ENCODE results near the gene EEIG2.
"Not testable (repeated sequence)": the region's sequence is repeated elsewhere in the genome, so short reads cannot be mapped to it uniquely, and the experiment has no call there.

The EEIG2 gene
- total RNA-seq = 30.6 to 118 reads per million in 2 donors

DNA sequence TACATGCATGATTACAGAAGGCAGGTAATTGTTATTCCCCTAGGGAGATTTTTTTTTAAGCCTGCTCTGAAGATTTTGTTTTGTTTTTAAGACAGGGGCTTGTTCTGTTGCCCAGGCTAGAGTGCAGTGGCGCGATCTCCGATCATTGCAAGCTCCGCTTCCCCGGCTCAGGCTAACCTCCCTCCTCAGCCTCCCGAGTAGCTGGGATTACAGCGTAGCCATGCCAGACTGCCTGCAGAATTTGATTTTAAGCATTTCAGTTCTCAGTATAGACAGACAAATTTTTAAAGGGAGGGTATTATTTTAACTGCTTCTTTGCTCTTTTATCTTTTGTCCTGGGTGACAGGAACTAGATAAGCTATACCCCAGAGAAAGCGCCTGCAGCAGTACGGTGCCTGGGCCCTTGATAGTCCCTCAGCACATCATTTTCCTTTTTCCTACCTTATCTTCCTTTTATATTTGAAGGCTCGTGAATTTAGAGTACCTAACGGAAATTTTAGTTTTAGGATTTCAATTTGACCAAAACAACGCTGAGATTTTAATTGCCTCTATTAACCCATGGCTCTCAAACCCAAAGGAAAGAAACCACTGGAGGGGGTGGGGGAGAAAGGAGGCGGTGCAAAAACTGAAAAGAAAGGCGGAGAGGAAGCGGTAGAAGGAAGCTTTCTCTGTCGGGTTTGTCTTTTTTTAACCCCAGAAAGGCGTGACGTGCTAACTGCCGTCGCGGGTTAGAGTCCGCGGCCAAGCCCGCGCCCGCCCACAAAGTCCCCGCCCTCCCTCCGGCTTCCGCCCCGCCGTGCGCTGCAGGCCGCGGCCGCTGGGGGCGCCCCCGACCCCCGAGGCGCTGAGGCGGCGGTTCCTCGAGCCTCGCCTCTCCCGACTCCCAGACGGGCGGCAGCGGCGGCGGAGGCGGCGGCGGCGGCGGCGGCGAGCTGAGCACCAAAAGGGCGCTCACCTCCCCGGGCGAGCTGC lies at the start of gene EEIG2:
EEIG2 (plus strand) TSS at position 886 of the 972 bp plus-strand sequence. CDS start 329 bp downstream, outside the sequence.
- DNase-seq = peak; percentile 81 to 97 (median 83)

DNA sequence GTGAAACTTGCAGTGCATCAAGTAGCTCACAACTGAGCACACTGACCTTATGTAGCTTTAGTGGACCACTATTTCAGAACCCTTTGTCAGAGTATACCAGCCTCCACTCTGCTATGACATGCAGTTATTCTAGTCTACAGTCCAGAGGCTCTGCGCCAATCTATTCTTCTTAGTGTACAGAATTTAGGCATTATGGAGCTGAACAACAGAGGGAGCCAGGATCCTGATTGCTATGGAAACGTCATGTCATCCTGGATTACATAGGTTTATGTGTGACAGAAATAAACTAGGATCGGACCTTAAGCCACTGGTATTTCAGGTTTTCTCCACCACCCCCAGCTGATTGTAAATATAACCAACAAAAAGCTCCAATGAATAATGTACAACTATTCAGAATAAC lies 48.1 kb upstream of the EEIG2 start:
- DNase-seq = no peak

DNA sequence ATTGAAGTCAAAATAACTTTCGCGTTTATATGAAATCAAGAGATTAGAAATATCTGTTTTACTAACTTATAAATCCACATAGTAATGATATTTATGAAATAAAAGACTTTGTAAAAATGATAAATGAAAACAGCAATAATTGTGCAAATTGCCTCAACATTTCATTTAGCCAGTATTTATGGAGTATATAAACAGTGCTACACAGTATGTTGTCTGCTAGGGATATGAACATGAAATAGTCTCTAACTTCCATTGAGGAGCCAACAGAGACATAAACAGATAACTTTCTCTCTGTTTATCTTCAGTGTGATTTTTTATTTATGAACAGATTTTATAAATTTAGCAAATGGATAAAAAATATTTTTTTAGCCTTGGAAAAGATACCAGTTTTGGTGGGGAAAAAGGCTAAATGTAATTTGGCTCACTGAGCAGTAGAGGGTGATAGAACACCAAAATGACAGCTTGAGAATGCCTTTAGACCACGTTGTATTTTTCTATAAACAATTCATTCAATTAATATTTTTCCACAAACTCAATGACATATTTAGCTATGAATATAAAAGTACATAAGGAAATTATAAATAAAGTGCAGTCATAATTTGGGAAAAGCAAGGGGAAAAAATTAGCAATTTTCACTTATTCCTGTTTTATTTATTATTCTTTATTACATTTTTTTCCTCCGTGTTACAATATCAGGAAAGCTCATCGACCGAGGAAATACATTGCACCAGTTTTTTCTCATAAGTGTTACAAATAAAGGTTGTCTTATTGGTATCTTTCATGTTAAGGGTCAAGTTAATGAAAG lies 47.5 kb upstream of the EEIG2 start:
- DNase-seq = peak in 2 of 5 experiments; percentile 17 to 56

DNA sequence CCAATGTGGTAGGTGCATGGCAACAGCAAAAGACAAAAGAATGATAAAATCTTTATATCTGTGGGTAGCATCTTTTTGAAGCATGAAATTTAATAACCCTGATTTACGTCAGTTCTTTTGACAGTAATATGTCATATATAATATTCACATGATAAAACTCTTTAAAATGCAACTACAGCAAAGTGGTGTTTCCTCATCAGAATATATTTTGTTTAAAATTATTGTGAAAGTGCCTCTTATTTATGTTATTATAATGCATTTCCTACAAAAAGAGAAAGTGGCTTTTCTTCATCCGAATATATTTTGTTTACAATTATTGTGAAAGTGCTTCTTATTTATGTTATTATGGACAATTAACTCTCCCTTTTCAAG lies 46.9 kb upstream of the EEIG2 start:
- DNase-seq = peak in 1 of 5 experiments; percentile 48

DNA sequence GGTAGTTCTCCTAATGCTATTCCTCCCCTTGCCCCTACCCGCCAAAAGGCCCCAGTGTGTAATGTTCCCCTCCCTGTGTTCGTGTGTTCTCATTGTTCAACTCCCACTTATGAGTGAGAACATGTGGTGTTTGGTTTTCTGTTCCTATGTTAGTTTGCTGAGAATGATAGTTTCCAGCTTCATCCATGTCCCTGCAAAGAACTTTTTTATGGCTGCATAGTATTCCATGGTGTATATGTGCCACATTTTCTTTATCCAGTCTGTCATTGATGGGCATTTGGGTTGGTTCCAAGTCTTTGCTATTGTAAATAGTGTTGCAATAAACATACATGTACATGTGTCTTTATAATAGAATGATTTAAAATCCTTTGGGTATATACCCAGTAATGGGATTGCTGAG lies 46.0 kb upstream of the EEIG2 start:
- not testable (repeated sequence) for DNase-seq

DNA sequence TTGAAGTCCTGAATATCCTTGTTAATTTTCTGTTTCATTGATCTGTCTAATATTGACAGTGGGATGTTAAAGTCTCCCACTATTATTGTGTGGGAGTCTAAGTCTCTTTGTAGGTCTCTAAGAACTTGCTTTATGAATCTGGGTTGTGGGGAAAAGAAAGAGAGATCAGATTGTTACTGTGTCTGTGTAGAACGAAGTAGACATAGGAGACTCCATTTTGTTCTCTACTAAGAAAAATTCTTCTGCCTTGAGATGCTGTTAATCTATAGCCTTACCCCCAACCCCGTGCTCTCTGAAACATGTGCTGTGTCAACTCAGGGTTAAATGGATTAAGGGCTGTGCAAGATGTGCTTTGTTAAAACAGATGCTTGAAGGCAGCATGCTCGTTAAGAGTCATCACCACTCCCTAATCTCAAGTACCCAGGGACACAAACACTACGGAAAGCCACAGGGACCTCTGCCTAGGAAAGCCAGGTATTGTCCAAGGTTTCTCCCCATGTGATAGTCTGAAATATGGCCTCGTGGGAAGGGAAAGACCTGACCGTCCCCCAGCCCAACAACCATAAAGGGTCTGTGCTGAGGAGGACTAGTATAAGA lies 42.5 kb upstream of the EEIG2 start:
- not testable (repeated sequence) for DNase-seq

DNA sequence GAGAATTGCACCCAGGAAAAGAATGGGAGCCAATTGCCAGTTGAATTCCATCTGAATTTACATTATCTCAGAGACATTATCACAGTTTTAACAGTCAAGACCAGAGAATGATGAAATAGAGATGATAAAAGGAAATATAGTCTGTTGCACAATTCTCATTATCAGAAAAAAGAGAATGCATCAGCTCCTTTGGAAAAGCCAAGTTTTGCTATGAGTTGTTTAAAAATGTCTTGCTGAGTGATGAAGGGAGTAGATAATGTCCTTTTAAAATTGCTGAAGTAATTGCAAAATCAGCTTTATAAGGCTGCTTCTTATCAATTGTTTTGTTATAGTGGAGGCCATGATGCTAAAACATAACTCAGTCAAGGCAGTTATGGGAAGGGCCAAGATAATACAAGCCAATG lies 37.9 kb upstream of the EEIG2 start:
- no peak for DNase-seq

DNA sequence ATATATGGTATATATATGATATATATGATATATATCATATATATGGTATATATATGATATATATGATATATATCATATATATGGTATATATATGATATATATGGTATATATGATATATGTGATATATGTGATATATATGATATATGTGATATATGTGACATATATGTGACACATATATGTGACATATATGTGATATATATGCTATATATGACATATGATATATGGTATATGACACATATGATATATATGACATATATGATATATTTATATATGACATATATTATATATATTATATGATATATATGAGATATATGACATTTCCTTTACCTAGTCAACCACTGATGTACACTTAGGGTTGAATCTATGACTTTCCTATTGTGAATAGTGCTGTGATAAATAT lies 36.1 kb upstream of the EEIG2 start:
- DNase-seq = no peak

DNA sequence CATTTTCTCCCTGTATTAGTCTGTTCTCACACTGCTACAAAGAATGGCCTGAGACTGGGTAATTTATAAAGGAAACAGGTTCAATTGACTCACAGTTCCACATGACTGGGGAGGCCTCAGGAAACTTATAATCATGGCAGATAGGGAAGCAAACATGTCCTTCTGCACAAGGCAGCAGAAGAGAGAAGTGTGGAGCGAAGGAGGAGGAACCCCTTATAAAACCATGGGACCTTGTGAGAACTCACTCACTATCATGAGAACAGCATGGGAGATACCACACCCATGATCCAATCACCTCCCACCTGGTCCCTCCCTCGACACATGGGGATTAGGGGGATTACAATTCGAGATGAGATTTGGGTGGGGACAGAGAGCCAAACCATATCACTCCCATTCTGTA lies 35.2 kb upstream of the EEIG2 start:
- no peak for DNase-seq

DNA sequence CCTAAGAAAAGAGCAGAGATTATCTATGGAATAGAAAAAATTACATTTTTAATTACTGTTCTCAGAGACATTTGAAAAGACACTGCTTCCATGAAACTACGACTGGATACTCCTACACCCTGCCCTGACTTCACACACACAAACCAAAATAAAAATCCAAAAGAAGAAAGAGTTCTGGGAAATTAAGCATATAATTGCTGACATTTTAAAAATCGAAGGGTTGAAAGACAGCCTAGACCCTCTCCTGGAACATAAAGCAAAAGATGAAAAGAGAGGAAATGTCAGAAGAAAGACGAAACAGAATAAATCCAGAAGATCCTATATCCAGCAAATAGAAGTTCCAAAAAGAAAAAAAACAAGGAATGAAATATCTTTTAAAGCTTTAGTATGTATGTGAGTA lies 32.8 kb upstream of the EEIG2 start:
- DNase-seq = no peak

DNA sequence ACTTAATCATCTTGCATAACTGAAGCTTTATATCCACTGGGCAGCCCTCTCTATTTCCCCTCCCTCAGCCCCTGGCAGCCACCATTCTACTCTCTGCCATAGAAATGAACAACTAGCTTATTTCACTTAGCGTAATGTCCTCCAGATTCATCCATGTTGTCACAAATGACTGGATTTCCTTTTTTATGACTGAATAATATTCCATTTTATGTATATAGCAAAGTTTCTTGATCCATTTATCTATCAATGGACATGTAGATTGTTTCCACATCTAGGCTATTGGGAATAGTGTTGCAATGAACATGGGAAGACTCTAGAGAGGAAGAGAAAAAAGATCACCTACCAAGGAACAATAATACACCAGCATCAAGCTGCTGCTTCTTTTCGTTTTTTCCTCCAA lies 32.1 kb upstream of the EEIG2 start:
- no peak for DNase-seq

DNA sequence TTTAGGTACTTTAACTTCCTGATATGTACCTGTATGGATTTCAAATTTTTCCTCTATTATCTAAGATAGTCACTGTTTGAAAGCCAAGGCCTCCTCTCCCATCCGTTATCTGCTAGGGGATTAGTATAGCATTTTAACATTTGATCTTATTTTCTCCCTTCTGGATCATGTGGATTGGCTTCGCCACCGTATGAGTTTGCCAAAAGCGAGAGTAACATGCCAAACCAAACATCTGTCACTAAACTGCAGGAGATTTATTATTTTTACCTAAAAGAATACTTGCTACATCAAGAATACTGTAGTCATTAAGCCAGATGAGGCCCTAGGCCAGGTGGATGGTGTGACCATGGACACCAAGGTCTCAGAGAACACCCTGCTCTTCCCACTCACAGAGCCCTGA lies 28.5 kb upstream of the EEIG2 start:
- DNase-seq = no peak

DNA sequence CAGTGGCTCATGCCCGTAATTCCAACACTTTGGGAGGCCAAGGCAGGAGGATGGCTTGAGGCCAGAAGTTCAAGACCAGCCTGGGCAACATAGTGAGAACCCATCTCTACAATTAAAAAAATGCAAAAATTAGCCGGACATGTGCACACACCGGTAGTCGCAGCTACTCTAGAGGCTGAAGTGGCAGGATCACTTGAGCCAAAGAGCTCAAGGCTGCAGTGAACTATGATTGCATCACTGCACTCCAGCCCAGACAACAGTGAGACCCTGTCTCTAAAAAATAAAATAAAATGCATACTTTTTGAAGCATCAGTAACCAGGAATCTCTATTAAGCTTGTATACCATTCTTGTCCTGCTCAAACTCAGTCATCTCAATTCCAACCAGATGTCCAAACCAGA lies 27.2 kb upstream of the EEIG2 start:
- no peak for DNase-seq

DNA sequence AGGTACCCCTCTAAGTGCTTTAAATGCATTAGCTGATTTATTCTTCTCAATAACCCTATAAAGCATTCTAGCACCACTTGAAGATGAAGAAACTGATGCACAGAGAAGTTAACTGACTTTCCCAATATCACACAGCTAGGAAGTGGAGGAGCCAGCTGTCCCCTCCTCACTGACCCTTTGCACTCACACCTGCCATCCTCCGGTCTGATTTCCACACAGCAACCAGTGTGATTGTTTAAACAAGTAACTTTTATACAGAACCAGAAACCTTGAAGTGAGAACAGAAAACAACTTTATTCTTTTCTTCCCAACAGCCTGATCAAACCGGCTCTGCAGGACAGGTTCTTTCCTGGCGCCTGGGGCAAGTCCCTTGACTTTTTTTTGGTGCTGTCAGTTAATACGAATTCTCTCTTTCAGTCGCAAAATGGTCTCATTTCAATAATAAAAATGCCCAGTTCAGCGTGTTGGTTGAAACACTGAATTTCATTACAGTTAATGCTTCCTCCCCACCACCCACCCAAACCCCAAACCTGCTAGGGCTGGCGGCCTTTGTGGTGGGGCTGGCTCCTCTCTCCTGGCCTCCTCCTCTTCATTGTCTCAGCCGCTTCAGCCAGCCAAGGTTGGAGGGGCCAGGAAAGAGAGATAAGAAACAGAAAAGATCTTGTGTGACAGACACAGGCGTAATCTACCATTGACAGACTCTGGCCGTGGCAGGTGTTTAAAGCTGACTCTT lies 26.4 kb upstream of the EEIG2 start:
- peak in 1 of 5 experiments; percentile 21 for DNase-seq

DNA sequence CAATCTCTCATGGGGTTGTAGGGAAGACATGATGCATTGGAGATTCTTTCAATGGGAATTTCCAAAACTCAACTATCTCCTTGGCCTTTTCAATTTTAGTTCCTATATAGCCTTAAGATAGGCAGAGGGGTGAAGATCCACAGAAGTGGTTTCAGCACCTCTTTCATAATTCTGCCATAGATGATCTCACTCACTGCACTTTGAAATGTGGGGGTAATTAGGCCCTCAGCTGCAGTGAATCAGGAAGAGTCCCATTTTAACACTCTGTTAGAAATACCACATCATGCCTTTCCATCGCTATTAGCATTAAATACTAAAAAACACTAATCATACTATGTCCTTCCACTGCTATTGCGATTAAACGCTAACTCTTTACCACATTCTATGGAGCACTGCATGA lies 25.1 kb upstream of the EEIG2 start:
- DNase-seq = no peak

DNA sequence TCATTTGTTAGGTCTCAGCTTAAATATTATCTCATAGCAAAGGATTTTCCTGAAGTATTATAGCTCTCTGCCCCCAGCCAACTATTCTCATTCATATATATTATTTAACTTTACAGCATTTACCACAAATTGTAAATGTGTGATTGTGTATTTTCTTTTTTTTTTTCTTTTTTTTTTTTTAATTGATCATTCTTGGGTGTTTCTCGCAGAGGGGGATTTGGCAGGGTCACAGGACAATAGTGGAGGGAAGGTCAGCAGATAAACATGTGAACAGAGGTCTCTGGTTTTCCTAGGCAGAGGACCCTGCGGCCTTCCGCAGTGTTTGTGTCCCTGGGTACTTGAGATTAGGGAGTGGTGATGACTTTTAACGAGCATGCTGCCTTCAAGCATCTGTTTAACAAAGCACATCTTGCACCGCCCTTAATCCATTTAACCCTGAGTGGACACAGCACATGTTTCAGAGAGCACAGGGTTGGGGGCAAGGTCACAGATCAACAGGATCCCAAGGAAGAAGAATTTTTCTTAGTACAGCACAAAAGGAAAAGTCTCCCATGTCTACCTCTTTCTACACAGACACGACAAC lies 24.5 kb upstream of the EEIG2 start:
- DNase-seq = not testable (repeated sequence)

DNA sequence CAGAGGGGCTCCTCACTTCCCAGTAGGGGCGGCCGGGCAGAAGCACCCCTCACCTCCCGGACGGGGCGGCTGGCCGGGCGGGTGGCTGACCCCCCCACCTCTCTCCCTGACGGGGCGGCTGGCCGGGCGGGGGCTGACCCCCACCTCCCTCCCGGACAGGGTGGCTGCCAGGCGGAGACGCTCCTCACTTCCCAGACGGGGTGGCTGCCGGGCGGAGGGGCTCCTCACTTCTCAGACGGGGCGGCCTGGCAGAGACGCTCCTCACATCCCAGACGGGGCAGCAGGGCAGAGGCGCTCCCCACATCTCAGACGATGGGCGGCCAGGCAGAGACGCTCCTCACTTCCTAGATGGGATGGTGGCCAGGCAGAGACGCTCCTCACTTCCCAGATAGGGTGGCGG lies 23.9 kb upstream of the EEIG2 start:
- DNase-seq = not testable (repeated sequence)

DNA sequence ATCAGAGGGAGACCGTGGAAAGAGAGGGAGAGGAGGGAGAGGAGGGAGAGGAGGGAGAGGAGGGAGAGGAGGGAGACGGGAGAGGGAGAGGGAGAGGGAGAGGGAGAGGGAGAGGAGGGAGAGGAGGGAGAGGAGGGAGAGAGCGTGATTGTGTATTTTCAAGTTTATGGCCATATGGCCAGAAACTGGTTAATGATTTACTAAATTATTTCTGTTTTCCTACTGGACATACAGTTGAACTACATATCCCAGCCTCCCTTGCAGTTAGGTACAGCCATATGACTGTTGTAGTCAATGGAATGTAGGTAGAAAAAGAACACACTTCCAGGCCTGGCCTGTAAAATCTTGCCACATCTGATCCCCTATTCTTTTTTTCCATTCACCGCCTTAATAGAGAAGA lies 23.1 kb upstream of the EEIG2 start:
- DNase-seq = not testable (repeated sequence)

DNA sequence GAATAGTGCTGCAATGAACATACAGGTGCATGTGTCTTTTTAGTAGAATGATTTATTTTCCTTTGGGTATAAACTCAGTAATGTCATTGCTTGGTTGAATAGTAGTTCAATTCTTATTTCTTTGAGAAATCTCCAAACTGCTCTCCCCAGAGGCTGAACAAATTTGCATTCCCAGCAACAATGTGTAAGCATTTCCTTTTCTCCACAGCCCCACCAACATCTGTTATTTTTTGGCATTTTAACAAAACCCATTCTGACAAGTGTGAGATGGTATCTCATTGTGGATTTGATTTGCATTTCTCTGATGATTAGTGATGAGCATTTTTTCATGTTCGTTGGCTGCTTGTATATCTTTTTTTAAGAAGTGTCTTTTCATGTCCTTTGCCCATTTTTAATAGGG lies 21.9 kb upstream of the EEIG2 start:
- no peak for DNase-seq

DNA sequence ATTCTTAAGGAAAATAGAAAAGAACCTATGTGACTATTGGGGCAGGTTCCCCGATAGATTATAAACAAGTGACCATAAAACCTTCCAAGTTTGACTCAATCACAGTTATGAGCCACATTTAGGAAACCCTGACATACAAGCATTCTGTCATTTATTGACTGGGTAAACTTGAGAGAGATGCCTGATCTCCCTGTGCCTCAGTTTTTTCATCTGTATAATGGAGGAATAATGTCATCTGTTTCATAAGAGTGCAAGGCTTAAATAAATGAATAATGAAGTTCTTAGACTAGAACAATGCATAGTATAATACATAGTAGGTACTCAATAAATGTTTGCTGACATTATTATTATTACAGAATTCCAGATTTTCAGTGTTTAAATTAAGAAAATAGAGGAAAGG lies 18.9 kb upstream of the EEIG2 start:
- DNase-seq = no peak

DNA sequence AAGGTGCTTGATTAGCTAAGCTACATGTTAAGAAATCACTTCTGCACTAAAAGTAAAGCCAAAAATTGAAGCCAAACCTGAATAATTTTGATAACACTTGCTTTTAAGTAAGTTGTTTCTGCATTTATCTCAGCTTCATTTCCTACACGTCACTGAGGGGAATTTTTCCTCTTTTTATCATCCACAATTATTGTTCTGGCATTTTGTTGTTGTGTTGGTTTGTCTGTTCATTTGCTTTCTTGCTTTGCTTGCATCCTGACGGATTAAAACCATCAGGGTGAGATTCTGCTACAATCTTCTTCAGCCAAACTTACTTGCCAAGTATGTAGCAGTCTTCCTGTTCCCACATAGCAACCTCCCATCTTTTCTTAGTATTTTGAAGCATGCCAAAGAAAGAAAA lies 18.0 kb upstream of the EEIG2 start:
- no peak for DNase-seq

DNA sequence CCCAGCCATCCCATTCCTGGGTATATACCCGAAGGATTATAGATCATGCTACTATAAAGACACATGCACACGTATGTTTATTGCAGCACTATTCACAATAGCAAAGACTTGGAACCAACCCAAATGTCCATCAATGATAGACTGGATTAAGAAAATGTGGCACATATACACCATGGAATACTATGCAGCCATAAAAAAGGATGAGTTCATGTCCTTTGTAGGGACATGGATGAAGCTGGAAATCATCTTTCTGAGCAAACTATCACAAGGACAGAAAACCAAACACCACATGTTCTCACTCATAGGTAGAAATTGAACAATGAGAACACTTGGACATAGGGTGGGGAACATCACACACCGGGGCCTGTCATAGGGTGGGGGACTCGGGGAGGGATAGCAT lies 12.4 kb upstream of the EEIG2 start:
- DNase-seq = not testable (repeated sequence)

Measured in T-helper 2 cell (primary cell).